GM18517 (cell line): ENCODE measurements around the gene TIE1.

Experiments used
- ATAC-seq: cut with Tn5 transposase; IDR thresholded peaks from one replicate; pipeline ENCODE4 v1.9.1; 2021; ENCODE audit warnings: mild to moderate bottlenecking, moderate library complexity; ENCODE audit not compliant: unreplicated experiment

TIE1 gene

GRCh38 chr1:43292679-43293078 is 8.1 kb upstream of the TIE1 start:
- ATAC-seq = no peak

DNA sequence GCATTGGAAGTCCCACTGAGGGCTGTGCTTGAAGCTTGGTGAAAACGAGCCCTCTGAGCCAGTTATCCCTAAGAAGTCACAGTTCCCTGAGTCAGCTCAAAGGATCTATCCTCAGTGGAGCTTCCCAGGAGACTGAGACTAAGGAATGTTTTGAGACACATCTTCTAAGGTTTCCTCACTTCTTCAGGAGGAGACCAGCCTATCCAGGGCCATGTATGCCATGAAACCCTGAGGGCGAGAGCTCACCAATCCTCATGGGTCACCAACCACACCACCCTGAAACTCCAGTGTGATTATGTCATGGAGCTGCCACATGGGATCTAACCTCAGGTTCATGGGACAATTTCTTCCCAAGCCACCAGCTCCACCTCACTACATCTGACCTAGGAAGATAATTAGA is 7.6 kb upstream of the TIE1 start:
- no peak for ATAC-seq

- ATAC-seq = no peak
Observed at GRCh38 chr1:43293896-43294760, 6.7 kb upstream of the TIE1 start.

- ATAC-seq = no peak
Observed at GRCh38 chr1:43294761-43295160, 6.0 kb upstream of the TIE1 start.

GRCh38 chr1:43296207-43296606 is 4.6 kb upstream of the TIE1 start:
- ATAC-seq = no peak

DNA sequence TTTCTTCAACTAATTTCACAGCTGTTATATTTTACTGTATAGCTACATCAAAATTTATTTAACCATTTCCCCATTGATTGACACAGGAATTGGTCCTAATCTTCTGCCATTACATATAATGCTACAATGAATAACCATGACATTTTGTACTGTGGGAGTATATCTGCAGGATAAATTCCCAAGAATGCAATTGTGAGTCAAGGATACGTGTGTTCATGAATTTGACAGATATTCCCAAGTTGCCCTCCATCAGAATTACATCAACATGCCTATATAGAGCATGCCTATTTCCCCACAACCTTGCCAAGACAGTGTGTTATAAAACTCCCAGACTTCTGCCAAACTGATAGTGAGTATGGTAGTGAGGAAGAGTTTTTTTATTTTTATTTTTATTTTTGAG is 2.7 kb upstream of the TIE1 start:
- ATAC-seq = no peak

DNA sequence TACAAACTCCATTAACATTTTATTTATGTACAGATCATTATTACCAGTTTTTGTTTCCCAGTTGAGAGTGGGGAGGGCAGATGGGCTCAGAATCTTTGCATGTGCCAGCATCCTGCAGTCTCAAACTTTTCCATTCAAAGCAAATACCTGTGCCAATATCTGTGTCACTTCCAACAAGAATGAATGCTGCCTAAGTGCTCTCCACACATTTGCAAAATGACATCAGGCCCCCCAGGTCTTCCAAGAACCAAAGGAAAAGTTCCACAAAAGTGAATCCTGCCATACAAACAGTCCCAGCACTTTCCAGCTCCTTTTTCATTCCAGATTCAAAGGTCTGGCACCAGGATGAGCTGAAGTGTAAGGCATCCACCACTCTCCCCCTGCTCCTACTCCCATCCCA is 1.7 kb upstream of the TIE1 start:
- ATAC-seq = no peak

DNA sequence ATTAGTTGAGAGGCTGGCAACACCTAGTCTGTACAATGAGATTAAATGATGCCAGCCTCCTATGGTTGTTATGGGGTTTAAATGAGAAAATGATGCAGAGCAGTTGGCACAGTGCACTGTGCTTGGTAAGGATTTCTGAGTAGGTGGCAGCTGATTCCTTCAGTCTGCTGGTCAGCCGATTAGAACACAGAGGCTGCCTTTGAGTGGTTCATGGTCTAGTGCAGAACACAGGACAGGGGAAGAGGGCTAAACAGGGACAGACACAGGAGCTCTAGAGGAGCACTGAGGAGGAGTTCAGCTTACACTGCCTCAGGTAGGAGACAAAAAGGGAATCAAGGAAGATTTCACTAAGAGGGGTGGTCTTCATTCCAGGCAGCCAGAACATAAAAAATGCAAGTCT is 1.4 kb downstream of the TIE1 start:
- no peak for ATAC-seq

GRCh38 chr1:43302721-43303470 is 2.1 kb downstream of the TIE1 start:
- ATAC-seq = no peak

DNA sequence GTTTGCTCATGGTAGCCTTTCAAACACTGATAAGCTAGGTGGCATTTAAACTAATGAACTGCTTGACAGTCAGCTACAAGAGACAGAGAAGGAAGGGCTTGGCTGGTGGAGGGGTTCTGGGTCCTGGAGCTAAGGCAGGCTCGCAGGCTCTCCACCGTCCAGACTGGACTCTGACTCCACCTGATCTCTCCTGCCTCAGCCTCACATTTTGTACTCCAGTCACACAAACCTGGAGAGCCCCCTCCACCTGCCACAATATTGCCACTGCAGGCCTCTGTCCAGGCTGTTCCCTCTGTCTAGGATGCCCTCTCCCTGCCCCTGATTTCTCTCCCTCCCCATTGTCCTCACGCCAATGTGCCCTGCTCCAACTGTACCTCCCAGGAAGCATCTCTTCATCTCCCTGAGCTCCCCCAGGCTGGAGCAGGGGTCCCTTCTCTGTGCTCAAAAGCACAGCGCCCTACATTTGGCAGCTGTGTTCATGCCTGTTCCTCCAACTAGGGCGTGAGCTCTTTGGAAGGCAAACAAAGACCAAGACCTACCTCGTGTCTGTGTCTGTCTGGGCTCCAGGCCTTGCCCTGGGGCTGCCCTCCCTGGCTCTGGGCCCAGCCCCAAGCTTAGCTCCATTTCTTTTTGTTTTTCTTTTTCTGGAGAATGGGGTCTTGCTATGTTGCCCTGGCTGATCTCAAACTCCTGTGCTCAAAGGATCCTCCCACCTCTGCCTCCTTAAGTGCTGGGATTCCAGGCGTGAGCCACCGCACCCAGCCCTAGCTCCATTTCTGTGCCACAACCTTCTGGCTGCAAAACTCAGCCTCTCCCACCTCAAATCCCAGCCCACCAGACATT is 2.9 kb downstream of the TIE1 start:
- ATAC-seq = no peak

- ATAC-seq = no peak
Observed at GRCh38 chr1:43304314-43304681, 3.5 kb downstream of the TIE1 start.

- no peak for ATAC-seq
Observed at GRCh38 chr1:43304771-43305300, 4.1 kb downstream of the TIE1 start.

DNA sequence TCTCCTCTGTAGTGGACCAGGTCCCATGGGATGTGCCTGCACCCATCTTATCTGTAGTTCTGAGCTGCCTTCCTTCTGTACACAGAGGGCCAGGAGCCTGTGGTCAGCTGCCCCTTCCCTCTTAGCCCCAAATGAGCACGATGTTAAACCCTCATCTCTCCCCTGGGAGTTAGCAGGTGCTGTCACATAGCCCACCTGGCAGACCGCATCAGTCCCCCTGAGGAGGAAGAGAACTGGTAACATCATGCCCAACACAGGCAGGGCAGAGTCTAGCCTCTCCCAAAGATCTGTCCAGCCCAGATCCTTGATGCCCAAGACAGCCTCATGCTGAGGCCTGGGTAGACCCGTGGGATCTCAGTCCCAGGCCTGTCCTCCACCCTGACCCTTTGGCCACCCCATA is 4.7 kb downstream of the TIE1 start:
- ATAC-seq = no peak

DNA sequence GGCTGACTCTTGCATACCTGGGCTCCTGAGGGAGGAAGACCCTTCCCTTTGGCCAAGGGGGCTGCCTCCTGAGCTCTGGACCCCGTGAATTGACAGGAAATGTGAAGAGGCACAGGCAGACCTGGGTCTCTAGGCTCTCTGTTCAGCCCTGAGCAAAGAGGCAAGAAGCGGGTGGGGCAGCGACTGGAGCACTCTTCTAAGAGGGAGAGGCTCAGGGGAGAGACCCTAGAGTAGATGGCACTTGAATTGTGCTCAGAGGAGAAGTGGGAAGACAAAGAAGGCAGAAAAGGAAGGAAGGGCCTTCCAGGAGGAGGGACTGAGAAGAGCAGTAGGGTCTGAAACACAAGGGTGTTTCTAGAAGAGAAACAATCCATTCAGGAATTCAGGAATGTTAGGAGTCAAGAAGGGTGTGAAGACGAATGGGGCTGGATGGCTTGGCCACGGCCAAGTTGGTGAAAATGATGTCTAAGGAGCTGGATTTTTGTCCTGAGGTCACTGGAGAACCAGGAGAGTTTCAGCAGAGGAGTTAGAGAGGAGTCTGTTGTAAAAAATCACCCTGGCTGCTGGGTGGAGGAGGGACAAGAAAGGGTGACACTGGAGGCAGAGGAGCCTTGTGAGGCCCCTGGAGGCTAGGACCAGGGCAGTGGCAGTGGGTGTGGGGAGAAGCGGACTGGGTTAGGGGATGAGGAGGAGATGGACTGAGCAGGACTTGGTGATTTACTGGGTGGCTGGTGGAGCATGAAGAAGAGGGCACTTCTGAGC is 5.3 kb downstream of the TIE1 start:
- no peak for ATAC-seq

GRCh38 chr1:43306688-43307457 is 6.1 kb downstream of the TIE1 start:
- ATAC-seq = no peak

- no peak for ATAC-seq
Observed at GRCh38 chr1:43307458-43308158, 6.8 kb downstream of the TIE1 start.

DNA sequence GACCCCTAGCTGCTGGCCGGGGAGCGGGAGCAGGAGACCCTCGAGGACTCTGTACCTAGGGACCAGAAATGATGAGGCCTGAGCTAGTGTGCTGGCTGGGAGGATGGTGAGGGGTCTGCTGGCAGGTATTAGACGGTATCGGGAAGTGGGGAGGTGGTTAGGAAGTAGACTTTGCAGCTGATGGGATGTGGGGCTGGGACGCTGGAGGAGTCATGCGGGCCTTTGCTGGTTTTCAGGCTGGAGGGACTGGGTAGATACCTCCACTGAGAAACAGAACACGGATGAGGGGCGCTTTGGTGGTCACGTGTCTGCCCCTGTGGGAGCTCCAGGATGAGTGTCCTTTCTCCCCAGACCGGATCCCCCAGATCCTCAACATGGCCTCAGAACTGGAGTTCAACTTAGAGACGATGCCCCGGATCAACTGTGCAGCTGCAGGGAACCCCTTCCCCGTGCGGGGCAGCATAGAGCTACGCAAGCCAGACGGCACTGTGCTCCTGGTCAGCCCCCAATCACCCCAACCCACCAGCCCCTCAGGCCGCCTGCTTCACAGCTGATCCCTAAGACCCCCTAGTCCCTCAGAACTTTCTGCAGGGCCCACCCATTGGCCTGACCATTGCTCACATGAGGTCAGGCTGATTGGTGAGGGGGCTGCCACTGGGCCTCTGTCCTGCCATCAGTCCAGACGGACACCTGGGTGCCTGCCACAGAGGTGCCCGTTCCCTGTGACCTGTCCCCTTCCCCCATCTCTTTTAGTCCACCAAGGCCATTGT is 8.0 kb downstream of the TIE1 start:
- ATAC-seq = no peak

DNA sequence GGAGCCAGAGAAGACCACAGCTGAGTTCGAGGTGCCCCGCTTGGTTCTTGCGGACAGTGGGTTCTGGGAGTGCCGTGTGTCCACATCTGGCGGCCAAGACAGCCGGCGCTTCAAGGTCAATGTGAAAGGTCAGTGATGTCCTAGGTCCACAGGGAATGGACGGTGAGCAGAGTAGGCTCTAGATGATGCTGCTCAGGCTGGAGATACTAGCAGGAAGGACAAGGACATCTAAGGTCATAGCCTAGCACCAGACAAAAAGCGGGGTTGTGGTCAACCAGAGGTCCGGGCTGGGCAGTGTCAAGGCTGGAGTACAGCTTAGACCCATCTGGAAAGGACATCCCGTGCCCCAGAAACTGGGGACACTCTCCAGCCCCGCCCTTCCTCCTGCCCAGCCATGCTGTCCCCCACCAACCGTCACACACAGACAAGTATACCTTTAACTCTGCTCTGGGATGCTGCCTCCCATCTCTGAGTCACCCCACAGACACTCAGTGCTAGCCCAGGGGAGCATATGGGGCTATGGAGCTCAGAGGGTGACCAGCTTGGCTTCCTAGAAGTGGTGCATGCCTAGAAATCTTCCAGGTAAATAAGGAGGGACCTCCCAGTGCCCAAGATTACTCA is 8.7 kb downstream of the TIE1 start:
- no peak for ATAC-seq
